HFFc6 (cell line): ENCODE results near the gene OCA2. TPM values are rescaled to one million over a fixed set of nuclear protein-coding genes. Genes with fewer than 3 reads are reported as not detected.
"Not testable (repeated sequence)": the region's sequence is repeated elsewhere in the genome, so short reads cannot be mapped to it uniquely, and the experiment has no call there.

Experiments
- DNase-seq: peaks from one replicate; pipeline ENCODE4 v3.0.0-alpha.2; 2018
- H3K27ac Mint-ChIP-seq: 2 replicates; pipeline ENCODE4 v1.8.0; 2020; ENCODE audit warnings: mild to moderate bottlenecking, mixed read lengths
- H3K27me3 Mint-ChIP-seq: 2 replicates; pipeline ENCODE4 v1.8.0; 2021; ENCODE audit warnings: mild to moderate bottlenecking, moderate library complexity, mixed read lengths; ENCODE audit not compliant: insufficient read depth
- H3K36me3 Mint-ChIP-seq: 2 replicates; pipeline ENCODE4 v1.8.0; 2021; ENCODE audit warnings: low read depth, mixed read lengths
- H3K4me1 Mint-ChIP-seq: 2 replicates; pipeline ENCODE4 v1.8.0; 2020; ENCODE audit warnings: low read depth, mixed read lengths
- H3K4me3 Mint-ChIP-seq: 2 replicates; pipeline ENCODE4 v1.8.0; 2020; ENCODE audit warnings: mild to moderate bottlenecking, moderate library complexity, mixed read lengths
- H3K9me3 Mint-ChIP-seq: 2 replicates; pipeline ENCODE4 v1.8.0; 2020; ENCODE audit warnings: mild to moderate bottlenecking, mixed read lengths
- CTCF ChIP-seq: fragments of 200-600 bp; sonication (generic); IDR thresholded peaks from 2 replicates; pipeline ENCODE4 v1.5.0; 2021; ENCODE audit warnings: antibody characterized with exemption, mild to moderate bottlenecking
- total RNA-seq, 6 experiments: library from RNA; stranded (reverse); fragmentation: NEBNext Ultra II Directional; extraction: Animal tissue kit (Norgen Biotek cat#: 25700); gene quantifications; 2 replicates in 1 of 6; 3 replicates in 5 of 6; pipeline ENCODE4 v1.2.3, GENCODE V29; 2021

The OCA2 gene
- total RNA-seq, 6 experiments from 2014 or later = not detected

GRCh38 chr15:27722102-27722501 is 377.0 kb downstream of the OCA2 start:
- no peak for TF ChIP-seq CTCF

GRCh38 chr15:27714675-27715074 is 384.4 kb downstream of the OCA2 start:
- H3K27me3 Mint-ChIP-seq = no peaks in the 10 kb centered on the region
- H3K4me1 Mint-ChIP-seq = no peaks in the 10 kb centered on the region; the same call in 1 of the 2 replicates
- no peak overlapping the region for H3K27ac Mint-ChIP-seq
- no peak for TF ChIP-seq CTCF
- no peak for DNase-seq
- H3K9me3 Mint-ChIP-seq = peaks cover 55% of the 10 kb centered on the region
- H3K36me3 Mint-ChIP-seq = no peaks in the 10 kb centered on the region
- H3K4me3 Mint-ChIP-seq = no peak overlapping the region

More at GRCh38 chr15:27722102-27722501, 377.0 kb downstream of the OCA2 start:
- Mint-ChIP-seq H3K27me3 (peaks cover 5% of the 10 kb centered on the region; the same call in 1 of the 2 replicates), H3K4me3 (no peak overlapping the region), H3K27ac (no peak overlapping the region), H3K4me1 (peaks cover 7% of the 10 kb centered on the region; the same call in 1 of the 2 replicates), H3K9me3 (peaks cover 54% of the 10 kb centered on the region), H3K36me3 (no peaks in the 10 kb centered on the region)
- DNase-seq = no peak

GRCh38 chr15:27713850-27714249 is 385.3 kb downstream of the OCA2 start:
- H3K27ac Mint-ChIP-seq, H3K36me3 Mint-ChIP-seq, DNase-seq, H3K4me3 Mint-ChIP-seq, H3K27me3 Mint-ChIP-seq, H3K4me1 Mint-ChIP-seq: not testable (repeated sequence)
- peaks cover 54% of the 10 kb centered on the region for H3K9me3 Mint-ChIP-seq

GRCh38 chr15:27707257-27707656 is 391.9 kb downstream of the OCA2 start:
- Mint-ChIP-seq H3K4me3 (no peak overlapping the region), H3K27me3 (no peaks in the 10 kb centered on the region; the same call in none of the 2 replicates), H3K27ac (no peak overlapping the region), H3K4me1 (peaks cover 11% of the 10 kb centered on the region; the same call in 1 of the 2 replicates), H3K9me3 (peaks cover 60% of the 10 kb centered on the region), H3K36me3 (no peaks in the 10 kb centered on the region; the same call in 1 of the 2 replicates)
- DNase-seq = no peak
- TF ChIP-seq CTCF = no peak

GRCh38 chr15:27706300-27706699 is 392.8 kb downstream of the OCA2 start:
- Mint-ChIP-seq H3K4me3 (no peak overlapping the region), H3K27ac (no peak overlapping the region), H3K36me3 (no peaks in the 10 kb centered on the region; the same call in 1 of the 2 replicates), H3K9me3 (peaks cover 52% of the 10 kb centered on the region), H3K27me3 (no peaks in the 10 kb centered on the region; the same call in none of the 2 replicates), H3K4me1 (peaks cover 11% of the 10 kb centered on the region; the same call in 1 of the 2 replicates)
- no peak for TF ChIP-seq CTCF
- DNase-seq = no peak

- Mint-ChIP-seq H3K4me3 (no peak overlapping the region), H3K27ac (no peak overlapping the region), H3K9me3 (peaks cover 44% of the 10 kb centered on the region), H3K27me3 (no peaks in the 10 kb centered on the region; the same call in none of the 2 replicates), H3K36me3 (no peaks in the 10 kb centered on the region; the same call in 1 of the 2 replicates), H3K4me1 (peaks cover 11% of the 10 kb centered on the region; the same call in 1 of the 2 replicates)
- no peak for TF ChIP-seq CTCF
- DNase-seq = no peak
These were observed 394.1 kb downstream of the OCA2 start for GRCh38 chr15:27705056-27705455.

Other genes with a start within 250 kb of the OCA2 start
- 10 to 100 TPM; 33.6 to 47.3 (median 37.0) TPM for gene HERC2, start 222.9 kb upstream of the OCA2 start, total RNA-seq